ENCODE data around the gene MSL3B.

DNA sequence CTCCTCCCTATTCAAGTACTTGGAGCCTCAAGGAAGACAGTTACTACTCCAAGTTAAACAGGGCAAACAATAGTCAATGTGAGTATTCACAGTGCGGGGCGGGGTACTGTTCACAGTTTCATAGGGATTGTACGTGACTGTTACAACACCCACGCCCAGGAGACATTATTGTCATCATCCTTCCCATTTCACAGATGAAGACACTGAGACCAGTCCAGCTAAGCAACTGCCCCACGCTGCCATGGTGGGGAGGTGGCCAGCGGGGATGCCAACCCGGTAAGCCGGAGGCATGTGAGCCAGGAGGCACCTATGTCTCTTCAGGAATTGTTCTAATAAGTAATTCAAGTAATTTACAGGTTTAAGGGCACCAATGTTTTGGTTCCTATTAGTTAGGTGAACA, 14.8 kb downstream of the MSL3B start:
- TF ChIP-seq CTCF (IDR thresholded peaks at IDR 0.05; ENCODE audit: low read depth, low read length, missing input control): no peak
- no peak for TF ChIP-seq RAD21 (IDR thresholded peaks at IDR 0.05)
- TF ChIP-seq, protein P1, sequence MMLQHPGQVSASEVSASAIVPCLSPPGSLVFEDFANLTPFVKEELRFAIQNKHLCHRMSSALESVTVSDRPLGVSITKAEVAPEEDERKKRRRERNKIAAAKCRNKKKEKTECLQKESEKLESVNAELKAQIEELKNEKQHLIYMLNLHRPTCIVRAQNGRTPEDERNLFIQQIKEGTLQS (IDR thresholded peaks at IDR 0.05): no peak
- TF ChIP-seq MAX (IDR thresholded peaks at IDR 0.05): no peak
- no peak for TF ChIP-seq FOXA1 (IDR thresholded peaks at IDR 0.05)
- TF ChIP-seq JUND (IDR thresholded peaks at IDR 0.05): no peak
